ENCODE measurements around the gene MPZL1.
"Not testable (repeated sequence)": the region's sequence is repeated elsewhere in the genome, so short reads cannot be mapped to it uniquely, and the experiment has no call there.

The MPZL1 gene

GRCh38 chr1:167719715-167720421, 1.9 kb upstream of the MPZL1 start:
- DNase-seq: not testable (repeated sequence)

DNA sequence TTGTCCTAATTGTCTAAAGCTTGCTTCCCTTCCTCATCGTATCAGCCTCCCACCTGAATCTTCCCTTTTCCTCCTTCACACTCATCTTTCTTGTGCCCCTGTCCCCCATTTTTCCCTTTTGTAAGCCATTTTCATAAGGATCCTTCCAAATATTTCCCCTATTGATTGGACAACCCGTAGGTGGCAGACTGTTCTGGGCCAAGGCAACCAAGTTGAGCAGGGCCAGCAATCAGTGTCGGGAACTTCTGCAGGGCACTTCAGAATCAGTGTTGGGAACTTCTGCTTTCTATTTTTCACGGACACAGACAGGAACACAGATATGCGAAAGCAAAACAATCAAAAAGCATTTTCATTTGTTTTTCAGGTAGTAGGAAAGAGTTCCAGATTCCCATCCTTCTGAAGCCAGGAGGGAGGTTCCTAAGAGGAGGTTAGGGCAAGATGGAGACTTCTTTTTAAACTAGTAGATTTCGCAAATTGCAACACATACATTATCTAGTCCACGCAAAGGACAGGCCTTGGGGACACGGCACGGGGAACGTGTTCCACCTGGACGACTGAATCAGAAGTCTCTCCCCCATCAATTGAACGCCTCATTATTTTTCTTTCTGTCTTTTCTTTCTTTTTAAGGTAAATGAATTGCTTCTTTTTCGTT, 691 bp upstream of the MPZL1 start:
- no peak for DNase-seq

DNA sequence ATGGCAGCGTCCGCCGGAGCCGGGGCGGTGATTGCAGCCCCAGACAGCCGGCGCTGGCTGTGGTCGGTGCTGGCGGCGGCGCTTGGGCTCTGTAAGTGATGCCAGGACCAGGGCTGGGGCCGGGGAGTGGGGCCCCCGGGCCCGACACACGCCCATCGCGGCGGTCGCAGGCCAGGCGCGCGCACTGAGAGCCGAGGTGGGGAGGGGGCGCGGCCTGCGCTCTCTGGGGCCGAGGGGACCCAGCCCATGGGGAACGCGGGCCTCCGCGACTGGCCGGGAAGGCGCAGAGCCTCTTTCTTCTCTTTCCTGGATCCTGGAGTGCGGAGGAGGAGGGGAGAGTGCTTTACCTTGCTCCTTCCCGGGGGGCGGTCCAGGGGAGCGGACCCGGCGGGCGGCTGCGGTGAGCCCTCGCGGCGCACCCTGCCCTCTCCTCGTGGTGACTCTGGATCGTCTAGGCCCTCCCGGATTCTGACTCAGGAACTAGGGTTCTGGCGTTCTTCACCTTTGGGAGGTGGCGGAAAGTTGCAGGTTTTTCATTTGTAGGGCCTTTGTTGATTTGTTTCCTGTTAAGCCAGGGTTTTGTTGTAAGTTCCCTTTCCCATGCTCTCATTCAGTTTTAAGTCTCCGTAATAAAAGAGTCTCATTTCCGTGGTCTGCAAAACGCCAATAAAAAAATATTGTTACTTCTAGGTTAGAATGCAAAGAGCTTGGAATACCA, 529 bp downstream of the MPZL1 start:
- DNase-seq: peak; percentile 30

DNA sequence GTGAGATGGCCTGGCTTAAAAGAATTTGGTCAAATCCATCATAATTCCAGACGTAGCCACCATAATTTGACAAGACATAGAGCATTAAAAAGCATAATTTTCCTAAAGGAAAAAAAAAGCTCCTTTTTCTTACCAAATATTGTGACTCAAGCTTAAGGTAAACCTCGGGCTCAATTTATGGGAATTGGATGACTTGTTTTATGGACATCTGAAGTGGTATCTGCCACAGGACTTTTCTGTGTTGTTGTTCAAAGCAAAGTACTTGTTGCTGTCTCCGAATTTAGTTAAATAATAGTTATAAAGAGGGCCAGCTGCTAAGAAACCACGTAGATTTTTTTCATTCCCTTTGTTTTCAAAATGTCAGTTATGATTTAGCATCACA, 1.1 kb downstream of the MPZL1 start:
- no peak for DNase-seq

DNA sequence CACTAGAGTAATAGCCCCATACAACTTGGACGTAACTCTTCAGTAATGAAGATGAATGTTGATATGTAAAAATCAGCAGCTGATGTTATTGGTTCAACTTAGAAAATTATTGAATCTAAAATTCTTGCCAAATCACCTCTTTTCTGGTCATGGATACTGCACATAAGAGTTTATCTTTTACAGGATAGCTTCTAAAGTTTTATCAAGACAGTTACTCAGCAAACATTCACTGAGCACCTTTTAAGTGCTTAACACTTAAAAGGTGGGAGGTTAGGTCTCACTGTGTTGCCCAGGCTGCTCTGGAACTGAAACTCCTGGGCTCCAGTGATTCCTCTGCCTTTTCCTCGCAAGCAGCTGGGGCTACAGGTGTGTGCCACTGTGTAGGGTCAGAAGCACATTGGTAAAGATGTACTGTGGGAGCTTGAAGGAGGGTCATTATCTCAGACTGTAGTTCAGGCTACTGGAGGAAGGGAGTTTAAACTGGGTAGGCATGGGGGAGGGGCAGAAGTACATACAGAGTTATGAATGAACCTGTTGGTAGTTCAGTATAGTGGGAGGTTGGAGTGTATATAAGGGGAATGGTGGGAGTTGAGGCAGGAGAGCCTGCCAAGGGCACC, 2.0 kb downstream of the MPZL1 start:
- no peak for DNase-seq

GRCh38 chr1:167726008-167726407, 4.2 kb downstream of the MPZL1 start:
- DNase-seq: no peak

- no peak for DNase-seq
Observed at GRCh38 chr1:167728818-167729410, 7.1 kb downstream of the MPZL1 start.

- DNase-seq: no peak
Observed at GRCh38 chr1:167734227-167734626, 12.4 kb downstream of the MPZL1 start.

GRCh38 chr1:167734841-167735240, 13.1 kb downstream of the MPZL1 start:
- DNase-seq: no peak

DNA sequence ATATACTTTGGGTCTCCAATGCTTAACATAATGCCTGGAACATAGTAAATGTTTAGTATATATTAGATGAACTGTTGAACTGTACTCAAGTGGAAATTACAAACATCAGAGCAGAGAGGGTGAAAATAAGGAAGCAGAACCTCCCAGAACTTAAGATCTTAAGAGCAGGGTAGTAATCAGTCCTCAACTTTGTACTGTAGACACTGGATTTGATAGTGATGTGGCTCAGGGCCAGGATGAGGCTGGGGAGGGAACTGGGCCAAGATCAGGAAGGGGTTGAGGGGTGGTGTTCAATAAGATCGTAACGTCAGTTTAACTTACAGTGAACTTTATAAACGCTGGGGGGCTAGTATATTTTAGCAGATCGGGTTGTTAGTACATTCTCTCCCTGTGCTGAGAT, 15.4 kb downstream of the MPZL1 start:
- no peak for DNase-seq

- DNase-seq: no peak
Observed at GRCh38 chr1:167738158-167738557, 16.4 kb downstream of the MPZL1 start.

DNA sequence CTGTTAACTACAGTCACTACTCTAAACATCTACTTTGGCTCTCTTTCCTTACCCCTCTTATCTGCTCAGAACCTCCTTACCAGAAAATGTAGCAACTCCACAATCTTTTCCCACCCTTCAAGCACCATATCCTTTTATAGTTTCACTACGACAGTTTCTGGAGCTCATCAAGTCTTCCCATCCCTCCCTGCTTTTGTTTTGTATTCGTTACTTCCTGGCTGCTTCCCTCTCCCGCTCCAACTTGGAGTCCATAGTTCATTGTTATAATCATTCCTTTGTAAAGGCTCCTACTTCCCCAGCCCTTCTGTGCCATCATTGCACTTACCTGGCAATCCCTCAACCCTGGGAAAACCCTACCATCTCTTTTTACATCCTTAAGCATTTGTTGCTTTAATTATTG, 18.0 kb downstream of the MPZL1 start:
- DNase-seq: no peak

DNA sequence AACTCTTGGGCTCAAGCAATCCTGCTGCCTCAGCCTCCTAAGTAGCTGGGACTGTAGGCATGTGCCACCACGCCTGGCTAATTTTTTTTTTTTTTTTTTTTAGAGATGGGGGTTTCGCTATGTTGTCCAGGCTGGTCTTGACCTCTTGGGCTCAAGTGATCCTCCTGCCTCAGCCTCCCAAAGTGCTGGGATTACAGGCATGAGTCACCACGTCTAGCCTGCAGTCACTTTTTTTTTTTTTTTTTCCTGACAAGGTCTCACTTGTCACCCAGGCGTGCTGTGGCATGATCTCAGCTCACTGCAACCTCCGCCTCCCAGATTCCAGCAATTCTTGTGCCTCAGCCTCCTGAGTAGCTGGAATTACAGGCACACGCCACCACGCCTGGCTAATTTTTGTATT, 19.3 kb downstream of the MPZL1 start:
- not testable (repeated sequence) for DNase-seq

DNA sequence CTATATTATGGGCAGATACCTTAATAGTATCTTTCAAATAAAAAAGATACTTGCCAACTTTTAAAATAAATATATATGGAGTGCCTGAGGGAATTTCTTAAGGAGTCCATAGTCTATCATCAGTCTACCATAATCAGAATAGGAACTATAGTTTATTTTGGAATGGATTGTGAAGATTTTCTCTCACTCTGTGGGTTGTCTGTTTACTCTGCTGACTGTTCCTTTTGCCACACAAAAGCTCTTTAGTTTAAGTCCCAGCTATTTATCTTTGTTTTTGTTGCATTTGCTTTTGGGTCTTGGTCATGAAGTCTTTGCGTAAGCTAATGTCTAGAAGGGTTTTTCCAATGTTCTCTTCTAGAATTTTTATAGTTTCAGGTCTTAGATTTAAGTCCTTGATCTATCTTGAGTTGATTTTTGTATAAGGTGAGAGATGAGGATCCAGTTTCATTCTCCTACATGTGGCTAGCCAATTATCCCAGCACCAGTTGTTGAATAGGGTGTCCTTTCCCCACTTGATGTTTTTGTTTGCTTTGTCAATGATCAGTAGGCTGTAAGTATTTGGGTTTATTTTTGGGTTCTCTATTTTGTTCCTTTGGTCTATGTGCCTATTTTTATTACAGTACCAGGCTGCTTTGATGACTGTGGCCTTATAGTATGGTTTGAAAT, 20.7 kb downstream of the MPZL1 start:
- not testable (repeated sequence) for DNase-seq

GRCh38 chr1:167744901-167745300, 23.1 kb downstream of the MPZL1 start:
- no peak for DNase-seq

- DNase-seq: no peak
Observed at GRCh38 chr1:167746013-167746672, 24.4 kb downstream of the MPZL1 start.

- DNase-seq: no peak
Observed at GRCh38 chr1:167746988-167747655, 25.3 kb downstream of the MPZL1 start.

DNA sequence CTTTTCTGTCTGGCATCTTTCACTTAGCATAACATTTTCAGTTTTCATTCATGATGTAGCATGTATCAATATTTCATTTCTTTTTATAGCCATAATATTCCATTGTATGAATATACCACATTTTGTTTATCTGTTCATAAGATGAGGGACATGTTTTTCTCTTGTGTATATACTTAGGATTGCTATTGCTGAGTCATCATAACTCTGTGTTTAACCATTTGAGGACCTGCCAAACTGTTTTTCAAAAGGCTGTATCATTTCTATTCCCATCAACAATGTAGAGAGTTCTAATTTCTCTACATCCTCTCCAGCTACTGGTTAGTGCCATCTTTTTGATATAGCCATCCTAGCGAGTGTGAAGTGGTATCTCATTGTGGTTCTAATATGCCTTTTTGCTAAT, 26.2 kb downstream of the MPZL1 start:
- no peak for DNase-seq

GRCh38 chr1:167748906-167749305, 27.1 kb downstream of the MPZL1 start:
- no peak for DNase-seq

DNA sequence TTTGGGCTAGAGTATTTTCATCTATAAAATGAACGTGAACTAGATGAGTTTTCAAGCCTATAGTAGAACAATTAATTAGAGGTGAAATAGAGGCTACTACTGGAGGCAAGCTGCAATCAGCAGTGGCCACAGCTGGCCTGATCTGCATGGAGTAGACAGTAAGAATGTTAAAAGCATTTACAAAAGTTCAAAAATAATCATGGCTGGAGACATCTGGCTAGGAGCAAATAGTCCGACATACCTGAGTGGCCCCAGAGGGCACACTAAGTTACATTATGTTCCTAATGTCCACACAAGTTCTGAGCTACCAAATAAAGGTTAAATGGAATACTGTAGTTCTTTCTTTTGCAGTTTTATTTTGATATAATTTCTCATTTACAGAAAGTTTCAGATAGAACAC, 28.0 kb downstream of the MPZL1 start:
- DNase-seq: no peak

GRCh38 chr1:167750641-167751040, 28.9 kb downstream of the MPZL1 start:
- no peak for DNase-seq

DNA sequence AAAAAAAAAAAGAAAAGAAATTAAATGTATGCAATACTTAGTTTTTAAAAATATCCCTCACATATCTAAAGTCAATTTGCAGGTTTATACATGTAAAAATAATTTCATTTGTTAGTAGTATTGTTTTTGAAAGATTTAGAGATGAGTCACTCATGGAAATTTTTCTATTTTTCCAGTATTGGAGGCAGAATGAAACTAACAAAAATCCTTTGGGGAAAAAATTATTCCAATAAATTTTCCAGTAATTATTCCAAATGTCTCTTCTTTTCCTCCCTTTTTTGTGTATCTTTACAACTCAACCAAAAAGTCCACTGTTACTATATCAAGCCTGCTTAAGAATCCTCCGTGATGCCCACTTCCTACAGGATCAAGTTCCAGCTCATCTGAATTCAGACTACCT, 29.9 kb downstream of the MPZL1 start:
- no peak for DNase-seq
